ENCODE measurements around the gene CAND2.

GRCh38 chr3:12773030-12773709 lies 23.3 kb upstream of the CAND2 start:
- TF ChIP-seq CTCF (IDR thresholded peaks at IDR 0.05) (no peak), POLR2A (IDR thresholded peaks at IDR 0.05) (no peak)
